Measurements from ENCODE around the gene KCTD14.
"Not testable (repeated sequence)": the region's sequence is repeated elsewhere in the genome, so short reads cannot be mapped to it uniquely, and the experiment has no call there.

KCTD14 gene

DNA sequence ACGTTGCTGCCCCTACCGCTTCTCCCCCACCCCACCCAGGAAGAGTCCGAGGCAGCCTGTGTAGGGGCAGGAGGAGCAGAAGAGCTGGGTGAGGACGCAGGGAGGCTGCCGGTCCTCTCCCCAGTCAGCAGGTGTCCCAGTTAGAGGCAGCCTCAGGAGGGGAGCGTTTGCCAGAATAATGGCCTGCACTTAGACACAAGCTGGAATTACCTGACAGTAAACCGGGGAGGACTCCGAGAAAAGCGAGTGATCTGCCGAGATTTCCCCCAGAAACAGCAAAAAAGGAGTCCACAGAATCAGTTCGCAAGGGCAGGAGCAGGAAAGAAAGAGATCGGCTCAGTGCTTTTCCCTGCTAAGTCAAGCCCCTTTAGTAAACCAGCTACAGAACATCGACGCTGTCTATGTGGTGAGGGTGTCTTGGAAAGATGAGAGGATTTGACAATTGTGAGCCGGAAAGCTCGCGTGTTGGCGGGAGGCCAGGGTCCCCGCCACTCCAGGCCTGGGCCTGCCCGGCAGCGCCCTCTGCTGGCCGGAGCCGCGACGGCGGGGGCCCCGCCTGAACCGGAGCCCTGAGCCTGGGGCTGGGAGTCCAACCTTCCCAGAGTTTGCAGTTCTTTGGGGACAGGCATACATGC, 22.9 kb upstream of the KCTD14 start:
- peak; percentile 64 to 66 for DNase-seq

DNA sequence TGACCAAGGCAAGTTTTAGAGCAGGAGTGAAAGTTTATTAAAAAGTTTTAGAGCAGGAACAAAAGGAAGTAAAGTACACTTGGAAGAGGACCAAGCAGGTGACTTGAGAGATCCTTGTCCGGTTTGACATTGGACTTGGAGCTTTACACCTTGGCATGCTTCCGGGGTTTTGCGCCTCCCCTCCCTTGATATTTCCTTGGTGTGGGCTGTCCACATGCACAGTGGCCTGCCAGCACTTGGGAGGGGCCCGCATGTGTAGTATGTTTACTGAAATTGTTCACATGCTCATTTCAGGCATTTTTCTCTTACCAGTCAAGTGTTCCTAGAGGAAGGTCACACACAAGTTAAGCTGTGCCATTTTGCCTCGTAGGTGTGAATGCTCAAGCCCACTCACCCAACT, 21.6 kb upstream of the KCTD14 start:
- DNase-seq: no peak

- no peak for DNase-seq
These were observed 18.9 kb upstream of the KCTD14 start for GRCh38 chr11:78041843-78042440.

DNA sequence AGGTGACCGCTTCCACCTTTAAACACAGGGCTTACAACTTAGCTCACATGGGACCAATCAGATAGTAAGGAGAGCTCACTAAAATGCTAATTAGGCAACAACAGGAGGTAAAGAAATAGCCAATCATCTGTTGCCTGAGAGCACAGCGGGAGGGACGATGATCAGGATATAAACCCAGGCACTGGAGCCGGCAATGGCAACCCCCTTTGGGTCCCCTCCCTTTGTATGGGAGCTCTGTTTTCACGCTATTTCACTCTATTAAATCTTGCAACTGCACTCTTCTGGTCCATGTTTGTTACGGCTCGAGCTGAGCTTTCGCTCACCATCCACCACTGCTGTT, 18.3 kb upstream of the KCTD14 start:
- not testable (repeated sequence) for DNase-seq

DNA sequence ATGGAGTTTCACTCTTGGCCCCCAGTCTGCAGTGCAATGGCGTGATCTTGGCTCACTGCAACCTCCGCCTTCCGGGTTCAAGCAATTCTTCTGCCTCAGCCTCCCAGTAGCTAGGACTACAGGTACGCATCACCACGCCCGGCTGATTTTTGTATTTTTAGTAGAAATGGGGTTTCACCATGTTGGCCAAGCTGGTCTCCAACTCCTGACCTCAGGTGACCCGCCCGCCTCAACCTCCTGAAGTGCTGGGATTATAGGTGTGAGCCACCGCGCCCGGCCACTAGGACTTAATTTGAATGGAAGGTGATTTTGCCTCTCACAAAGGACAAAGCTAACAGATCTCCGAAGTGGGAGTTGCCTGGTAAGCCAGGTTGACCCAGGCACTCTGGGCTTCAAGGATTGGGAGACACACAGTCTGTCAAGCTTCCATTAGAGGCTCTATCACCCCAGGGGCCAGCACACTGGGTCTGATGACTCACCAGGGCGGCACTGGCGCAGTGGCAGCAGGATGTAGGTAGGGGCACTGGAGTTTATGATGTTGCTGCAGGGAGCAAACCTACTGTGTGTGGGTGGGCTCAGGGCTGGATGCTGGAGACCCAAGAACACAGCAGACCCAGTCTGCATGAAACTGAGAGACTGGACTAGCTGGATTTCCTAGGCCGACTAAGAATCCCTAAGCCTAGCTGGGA, 17.8 kb upstream of the KCTD14 start:
- no peak for DNase-seq

DNA sequence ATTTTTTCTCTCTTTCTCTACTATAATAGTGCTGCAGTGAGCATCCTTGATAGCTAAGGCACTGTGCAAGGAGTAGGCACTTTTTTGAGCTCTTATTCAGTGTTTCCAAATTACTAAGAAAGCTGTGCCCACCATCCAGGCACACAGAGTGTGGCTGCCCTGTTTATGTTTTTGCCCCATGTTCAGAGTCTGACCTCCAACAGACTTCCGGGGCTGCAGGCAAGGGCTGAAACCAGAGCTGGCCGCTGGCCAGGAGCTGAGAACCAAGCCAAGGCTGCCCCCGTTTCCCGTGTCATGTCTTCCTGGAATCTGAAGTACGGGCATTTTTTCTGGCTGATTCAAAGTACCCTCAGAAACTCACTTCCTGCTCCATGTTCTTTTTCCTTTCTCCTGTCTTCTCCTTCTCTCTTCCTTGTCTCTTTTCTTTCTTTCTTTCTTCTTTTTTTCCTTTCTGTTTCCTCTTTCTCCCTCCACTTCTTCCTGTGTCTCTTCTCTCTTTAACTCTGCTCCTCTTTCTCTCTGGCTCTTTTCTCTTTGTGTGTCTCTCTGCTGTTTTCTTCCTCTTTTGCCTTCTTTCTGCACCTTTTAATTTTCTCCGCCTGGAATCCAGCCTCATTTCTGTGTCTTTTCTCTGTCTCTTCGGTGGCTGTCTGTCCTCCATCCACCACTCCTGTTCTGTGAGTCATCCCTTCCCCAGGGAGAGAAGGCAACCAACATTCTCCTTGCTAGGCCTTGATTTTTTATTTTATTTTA, 17.0 kb upstream of the KCTD14 start:
- no peak for DNase-seq

DNA sequence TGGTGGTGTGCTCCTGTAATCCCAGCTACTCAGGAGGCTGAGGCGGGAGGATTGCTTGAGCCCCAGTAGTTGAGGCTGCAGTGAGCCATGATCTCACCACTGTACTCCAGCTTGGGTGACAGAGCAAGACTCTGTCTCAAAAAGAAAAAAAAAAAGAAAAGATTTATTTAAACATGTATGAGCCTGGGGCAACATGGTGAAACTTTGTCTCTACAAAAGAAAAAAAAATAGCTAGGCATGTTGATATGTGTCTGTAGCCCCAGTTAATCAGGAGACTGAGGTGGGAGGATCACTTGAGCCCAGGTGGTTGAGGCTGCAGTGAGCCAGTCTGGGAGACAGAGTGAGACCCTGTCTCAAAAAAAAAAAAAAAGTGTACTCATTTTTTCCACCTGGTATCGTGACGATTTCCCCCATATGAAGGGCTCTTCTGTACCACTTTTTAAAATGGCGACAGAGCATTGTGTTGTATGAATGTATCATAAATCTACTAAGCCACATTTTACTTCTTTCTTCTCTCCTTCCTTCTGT, 16.4 kb upstream of the KCTD14 start:
- DNase-seq: no peak

GRCh38 chr11:78038697-78039313, 15.7 kb upstream of the KCTD14 start:
- DNase-seq: no peak

DNA sequence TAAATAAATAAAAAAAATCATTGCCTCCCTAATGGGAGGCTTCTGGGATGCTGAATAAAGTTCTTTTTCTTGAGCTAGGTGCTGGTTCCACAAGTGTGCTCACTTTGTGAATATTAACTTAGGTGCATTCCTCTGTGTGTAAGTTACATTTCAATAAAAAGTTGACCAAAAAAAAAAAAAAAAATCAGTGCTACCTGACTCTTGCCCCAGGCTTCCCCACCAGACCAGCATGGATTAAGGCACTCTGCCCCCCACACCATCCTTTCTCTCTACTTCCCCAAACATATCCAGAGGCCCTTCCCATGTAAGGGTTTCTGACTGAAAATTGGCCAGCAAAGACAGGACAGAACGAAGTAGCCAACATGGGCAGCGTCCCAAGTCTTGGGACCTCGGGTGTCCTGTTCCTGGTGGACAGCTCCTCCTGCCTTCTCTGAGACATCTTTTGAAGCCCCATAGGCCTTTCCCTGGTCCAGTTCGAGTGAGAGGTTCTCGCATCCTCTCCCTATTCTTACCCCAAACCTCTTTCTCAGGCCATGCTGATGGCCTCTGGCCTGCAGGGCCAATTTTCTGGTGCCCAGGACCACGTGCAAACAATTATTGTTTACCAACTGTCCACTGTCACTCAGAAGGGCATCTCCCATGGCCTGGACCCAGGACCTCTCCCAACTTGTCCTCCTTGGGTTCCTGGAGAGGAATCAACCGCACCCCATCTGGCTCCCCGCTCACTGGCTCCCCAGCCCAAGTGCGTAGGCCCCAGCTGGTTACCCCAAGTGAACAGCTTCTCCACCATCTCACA, 14.9 kb upstream of the KCTD14 start:
- DNase-seq: no peak

DNA sequence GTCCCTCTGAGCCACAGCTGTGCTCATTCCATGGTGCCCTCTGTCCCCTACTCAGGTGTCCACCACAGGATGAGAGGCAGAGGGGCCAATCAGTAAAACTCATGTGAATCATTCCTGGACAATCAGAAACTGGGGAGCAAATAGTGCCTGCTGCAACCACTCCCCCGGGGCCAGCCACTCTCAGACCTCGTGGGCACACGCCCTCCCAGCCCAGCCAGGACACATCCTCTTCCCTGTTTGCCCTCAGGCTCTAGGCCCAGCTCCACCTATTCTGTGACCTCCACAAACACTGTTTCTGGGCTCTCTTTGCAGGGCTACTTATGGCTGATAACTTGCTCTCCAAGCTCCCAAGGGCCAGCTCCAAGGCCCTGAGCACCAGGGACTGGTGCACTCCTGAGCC, 14.0 kb upstream of the KCTD14 start:
- no peak for DNase-seq

- no peak for DNase-seq
These were observed 13.2 kb upstream of the KCTD14 start for GRCh38 chr11:78036313-78036712.

GRCh38 chr11:78034623-78035022, 11.5 kb upstream of the KCTD14 start:
- no peak for DNase-seq

DNA sequence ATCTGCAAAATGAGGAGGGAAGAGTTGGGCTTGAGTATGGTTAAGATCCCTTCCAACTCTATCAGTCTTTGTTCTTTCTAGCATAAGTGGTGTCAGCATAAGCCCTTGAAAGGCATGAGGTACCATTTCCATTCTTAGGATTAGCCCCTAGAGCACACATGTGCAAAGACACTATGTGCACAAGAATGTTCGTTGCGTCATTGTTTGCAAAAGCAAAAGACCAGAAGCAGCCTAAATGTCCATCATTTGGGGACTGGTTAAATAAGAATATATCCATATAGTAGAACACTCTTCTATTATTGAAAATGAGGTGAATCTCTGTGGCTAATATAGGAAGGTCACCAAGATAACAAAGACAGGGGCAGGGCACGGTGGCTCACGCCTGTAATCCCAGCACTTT, 10.0 kb upstream of the KCTD14 start:
- DNase-seq: no peak

- DNase-seq: no peak
These were observed 9.0 kb upstream of the KCTD14 start for GRCh38 chr11:78032090-78032489.

DNA sequence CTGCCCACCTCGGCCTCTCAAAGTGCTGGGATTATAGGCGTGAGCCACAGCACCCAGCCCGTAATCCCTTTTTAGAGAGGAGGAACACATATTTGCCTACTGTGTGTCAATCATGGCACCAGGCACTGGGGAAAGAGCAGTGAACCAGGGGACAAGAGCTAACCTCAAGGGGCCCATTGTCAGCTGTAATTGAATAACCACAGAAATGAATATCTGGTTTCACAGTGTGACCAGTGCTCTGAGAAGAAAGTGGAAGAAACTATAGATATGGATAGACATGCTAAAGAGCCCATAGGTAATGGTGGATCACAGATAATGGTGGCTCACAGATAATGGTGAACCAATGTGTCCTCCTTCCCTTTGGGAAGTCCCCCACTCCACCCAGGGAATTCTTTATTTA, 8.6 kb upstream of the KCTD14 start:
- no peak for DNase-seq

DNA sequence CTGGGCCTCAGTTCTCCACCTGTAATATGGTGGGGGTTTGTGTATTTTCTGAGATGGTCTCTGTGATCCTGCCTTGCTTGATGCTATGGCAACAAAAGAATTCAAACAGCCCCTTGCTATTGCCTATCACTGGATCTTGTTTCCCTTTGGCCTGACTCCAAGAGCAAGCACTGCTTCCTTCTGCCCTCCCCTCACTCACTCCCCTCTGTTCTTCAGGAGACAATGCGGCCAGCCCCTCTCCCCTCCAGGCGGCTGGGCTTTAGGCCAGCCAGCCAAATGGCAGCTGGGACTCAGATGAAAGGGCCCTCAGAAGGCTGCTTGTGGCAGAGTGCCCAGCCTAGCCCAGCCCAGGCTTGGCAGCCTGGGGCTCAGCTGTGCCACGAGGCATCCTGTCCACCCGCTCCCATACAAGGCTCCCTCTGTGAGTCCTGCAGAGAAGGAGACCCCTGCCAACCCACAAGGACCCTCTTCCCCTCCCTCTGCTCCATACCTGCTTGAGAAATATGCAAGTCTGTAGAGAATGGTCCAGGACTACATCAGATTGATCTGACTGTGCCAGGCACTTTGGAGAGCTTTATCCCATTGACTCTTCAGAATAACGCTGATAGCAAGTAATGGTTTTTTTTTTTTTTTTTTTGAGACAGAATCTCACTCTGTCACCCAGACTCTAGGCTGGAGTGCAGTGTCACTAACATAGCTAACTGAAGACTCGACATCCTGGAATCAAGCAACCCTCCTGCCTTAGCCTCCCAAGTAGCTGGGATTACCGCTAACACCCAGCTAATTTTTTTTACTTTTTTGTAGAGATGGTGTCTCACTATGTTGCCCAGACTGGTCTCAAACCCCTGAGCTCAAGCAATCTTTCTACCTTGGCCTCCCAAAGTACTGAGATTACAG, 7.6 kb upstream of the KCTD14 start:
- DNase-seq: no peak

DNA sequence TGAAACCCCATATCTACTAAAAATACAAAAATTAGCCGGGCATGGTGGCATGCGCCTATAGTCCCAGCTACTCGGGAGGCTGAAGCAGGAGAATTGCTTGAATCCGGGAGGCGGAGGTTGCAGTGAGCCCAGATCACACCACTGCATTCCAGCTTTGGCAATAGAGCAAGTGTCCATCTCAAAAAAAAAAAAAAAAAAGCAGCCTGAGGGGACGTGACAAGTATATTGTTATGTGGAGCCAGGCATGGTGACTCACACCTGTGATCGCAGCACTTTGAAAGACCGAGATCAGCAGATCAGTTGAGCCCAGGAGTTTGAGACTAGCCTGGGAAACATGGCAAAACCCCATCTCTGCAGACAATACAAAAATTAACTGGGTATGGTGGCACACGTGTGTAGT, 5.3 kb upstream of the KCTD14 start:
- not testable (repeated sequence) for DNase-seq

DNA sequence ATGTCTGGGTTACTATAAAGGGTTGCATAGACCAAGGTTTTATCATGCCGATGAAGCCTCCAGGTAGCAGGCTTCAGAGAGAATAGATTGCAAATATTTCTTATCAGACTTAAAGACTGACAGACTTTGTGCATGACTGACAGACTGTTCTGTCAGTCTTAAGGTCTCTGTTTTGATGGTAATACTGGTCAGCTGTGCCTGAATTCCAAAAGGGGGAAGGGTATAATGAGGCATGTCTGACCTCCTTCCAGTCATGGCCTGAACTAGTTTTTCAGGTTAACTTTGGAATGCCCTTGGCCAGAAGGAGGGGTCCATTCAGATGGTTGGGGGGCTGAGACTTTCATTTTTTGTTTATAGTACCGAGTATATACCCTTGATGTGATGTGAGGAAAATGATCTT, 4.7 kb upstream of the KCTD14 start:
- DNase-seq: no peak

- DNase-seq: no peak
These were observed 2.3 kb upstream of the KCTD14 start for GRCh38 chr11:78025378-78025777.

DNA sequence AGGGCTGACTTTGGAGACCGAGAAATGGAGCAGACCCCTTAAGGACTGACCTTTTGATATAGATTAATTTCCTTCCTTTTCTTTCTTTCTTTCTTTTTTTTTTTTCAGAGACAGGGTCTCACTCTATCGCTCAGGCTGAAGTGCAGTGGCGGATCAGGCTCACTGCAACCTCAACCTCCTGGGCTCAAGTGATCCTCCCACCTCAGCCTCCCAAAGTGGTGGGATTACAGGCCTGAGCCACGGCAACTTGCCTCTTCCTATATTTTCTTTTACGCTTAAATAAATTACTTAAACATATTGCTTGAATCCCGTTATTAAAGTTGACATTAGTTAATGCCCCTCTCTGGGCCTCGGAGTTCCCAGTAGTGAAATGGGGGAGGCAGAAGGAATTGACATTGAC, 350 bp upstream of the KCTD14 start:
- DNase-seq: no peak

GRCh38 chr11:78021611-78022010, 1.5 kb downstream of the KCTD14 start:
- DNase-seq: no peak
